ENCODE measurements around the gene GPC5.

- TF ChIP-seq, protein P1, sequence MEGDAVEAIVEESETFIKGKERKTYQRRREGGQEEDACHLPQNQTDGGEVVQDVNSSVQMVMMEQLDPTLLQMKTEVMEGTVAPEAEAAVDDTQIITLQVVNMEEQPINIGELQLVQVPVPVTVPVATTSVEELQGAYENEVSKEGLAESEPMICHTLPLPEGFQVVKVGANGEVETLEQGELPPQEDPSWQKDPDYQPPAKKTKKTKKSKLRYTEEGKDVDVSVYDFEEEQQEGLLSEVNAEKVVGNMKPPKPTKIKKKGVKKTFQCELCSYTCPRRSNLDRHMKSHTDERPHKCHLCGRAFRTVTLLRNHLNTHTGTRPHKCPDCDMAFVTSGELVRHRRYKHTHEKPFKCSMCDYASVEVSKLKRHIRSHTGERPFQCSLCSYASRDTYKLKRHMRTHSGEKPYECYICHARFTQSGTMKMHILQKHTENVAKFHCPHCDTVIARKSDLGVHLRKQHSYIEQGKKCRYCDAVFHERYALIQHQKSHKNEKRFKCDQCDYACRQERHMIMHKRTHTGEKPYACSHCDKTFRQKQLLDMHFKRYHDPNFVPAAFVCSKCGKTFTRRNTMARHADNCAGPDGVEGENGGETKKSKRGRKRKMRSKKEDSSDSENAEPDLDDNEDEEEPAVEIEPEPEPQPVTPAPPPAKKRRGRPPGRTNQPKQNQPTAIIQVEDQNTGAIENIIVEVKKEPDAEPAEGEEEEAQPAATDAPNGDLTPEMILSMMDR (IDR thresholded peaks at IDR 0.05; ENCODE audit: low read length), result no peak
- no peak for TF ChIP-seq EZH2 (IDR thresholded peaks at IDR 0.05; ENCODE audit: borderline replicate concordance, low read length)
Measured at GRCh38 chr13:91529739-91530482, 131.5 kb downstream of the GPC5 start.

Data from OCI-LY1 (cell line).